ENCODE data around the gene ZNF718.

The ZNF718 gene

DNA sequence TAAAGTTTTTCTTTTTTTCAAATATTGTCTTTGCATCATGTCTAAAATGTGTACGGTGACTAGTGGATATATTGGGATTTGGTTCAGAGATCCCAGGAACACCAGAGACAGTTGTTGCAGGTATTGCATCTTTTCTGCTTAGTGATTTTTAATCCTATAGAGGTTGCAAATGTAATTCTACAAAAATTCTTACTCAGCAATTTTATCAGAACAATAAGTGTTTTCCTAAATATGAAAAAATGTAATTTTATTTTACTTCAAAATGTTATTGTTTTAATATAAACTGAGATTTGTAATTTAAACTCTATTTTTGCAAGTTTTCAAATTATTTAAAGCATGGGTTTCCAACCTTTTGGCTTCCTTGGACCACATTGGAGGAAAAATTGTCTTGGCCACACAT lies 8.2 kb downstream of the ZNF718 start:
- no peak overlapping the region for H3K9ac ChIP-seq (ENCODE audit: low read length)
- H3K23ac ChIP-seq (ENCODE audit: low read length), result no peak overlapping the region
- WGBS (ENCODE audit: extremely low coverage, insufficient coverage, low lambda C conversion rate), result no CpG with 5 or more reads among the region's 1 CpG
- no peak overlapping the region for H3K27ac ChIP-seq (ENCODE audit: low read depth, low read length)
- peaks cover 6% of the 10 kb centered on the region for H3K79me1 ChIP-seq (ENCODE audit: low read length)
- H3K79me2 ChIP-seq (ENCODE audit: control insufficient read depth, insufficient read depth, low read length), result peaks cover 26% of the 10 kb centered on the region
- no peak overlapping the region for H3K18ac ChIP-seq (ENCODE audit: low read length)
- H3K4ac ChIP-seq (ENCODE audit: low read depth, low read length), result no peak overlapping the region
- no peak overlapping the region for H2BK5ac ChIP-seq (ENCODE audit: low read length)
- H2BK15ac ChIP-seq (replicated peaks; ENCODE audit: low read depth), result no peak overlapping the region
- no peak overlapping the region for H2AK5ac ChIP-seq (ENCODE audit: low read length)
- no peak for DNase-seq
- no peak overlapping the region for H3K4me3 ChIP-seq (ENCODE audit: low read length)
- H4K8ac ChIP-seq (ENCODE audit: low read depth, low read length), result no peak overlapping the region
- no peak overlapping the region for H4K5ac ChIP-seq (ENCODE audit: low read length)
- H3K56ac ChIP-seq (ENCODE audit: low read length), result no peak overlapping the region
- H3K4me2 ChIP-seq (ENCODE audit: low read length), result no peak overlapping the region
- no peaks in the 10 kb centered on the region for H3K4me1 ChIP-seq (ENCODE audit: control insufficient read depth, low read depth, low read length)
- no peaks in the 10 kb centered on the region for H3K27me3 ChIP-seq (ENCODE audit: insufficient read depth, low read length, poor library complexity)
- peaks cover 1% of the 10 kb centered on the region for H3K36me3 ChIP-seq (ENCODE audit: control insufficient read depth, insufficient read depth, low read length)
- H2BK120ac ChIP-seq (ENCODE audit: low read depth, low read length), result no peak overlapping the region

GRCh38 chr4:138935-139334 lies 14.6 kb downstream of the ZNF718 start:
- no CpG with 5 or more reads among the region's 3 CpGs for WGBS (ENCODE audit: extremely low coverage, insufficient coverage, low lambda C conversion rate)
- no peak overlapping the region for H3K23ac ChIP-seq (ENCODE audit: low read length)

GRCh38 chr4:139691-140090 lies 15.4 kb downstream of the ZNF718 start:
- Histone ChIP-seq H3K4me3 (ENCODE audit: low read length) (no peak overlapping the region), H2BK5ac (ENCODE audit: low read length) (no peak overlapping the region), H3K18ac (ENCODE audit: low read length) (no peak overlapping the region), H2BK120ac (ENCODE audit: low read depth, low read length) (no peak overlapping the region), H2BK15ac (replicated peaks; ENCODE audit: low read depth) (no peak overlapping the region), H4K5ac (ENCODE audit: low read length) (no peak overlapping the region), H3K4me1 (ENCODE audit: control insufficient read depth, low read depth, low read length) (no peaks in the 10 kb centered on the region), H3K23ac (ENCODE audit: low read length) (no peak overlapping the region), H3K27me3 (ENCODE audit: insufficient read depth, low read length, poor library complexity) (no peaks in the 10 kb centered on the region), H3K4ac (ENCODE audit: low read depth, low read length) (no peak overlapping the region), H3K9ac (ENCODE audit: low read length) (no peak overlapping the region), H3K79me2 (ENCODE audit: control insufficient read depth, insufficient read depth, low read length) (peaks cover 29% of the 10 kb centered on the region), H3K27ac (ENCODE audit: low read depth, low read length) (no peak overlapping the region), H4K8ac (ENCODE audit: low read depth, low read length) (no peak overlapping the region), H2AK5ac (ENCODE audit: low read length) (no peak overlapping the region), H3K4me2 (ENCODE audit: low read length) (no peak overlapping the region), H3K79me1 (ENCODE audit: low read length) (peaks cover 6% of the 10 kb centered on the region), H3K36me3 (ENCODE audit: control insufficient read depth, insufficient read depth, low read length) (peaks cover 1% of the 10 kb centered on the region), H3K56ac (ENCODE audit: low read length) (no peak overlapping the region)
- DNase-seq, result peak; percentile 30
- no CpG with 5 or more reads among the region's 8 CpGs for WGBS (ENCODE audit: extremely low coverage, insufficient coverage, low lambda C conversion rate)

More at GRCh38 chr4:138935-139334, 14.6 kb downstream of the ZNF718 start:
- H2BK120ac ChIP-seq (ENCODE audit: low read depth, low read length), result no peak overlapping the region
- no peak overlapping the region for H2BK5ac ChIP-seq (ENCODE audit: low read length)
- no peak overlapping the region for H3K18ac ChIP-seq (ENCODE audit: low read length)
- no peak overlapping the region for H4K5ac ChIP-seq (ENCODE audit: low read length)
- H3K79me1 ChIP-seq (ENCODE audit: low read length), result peaks cover 6% of the 10 kb centered on the region
- H4K8ac ChIP-seq (ENCODE audit: low read depth, low read length), result no peak overlapping the region
- no peak overlapping the region for H3K4me3 ChIP-seq (ENCODE audit: low read length)
- H3K4me2 ChIP-seq (ENCODE audit: low read length), result no peak overlapping the region
- peaks cover 1% of the 10 kb centered on the region for H3K36me3 ChIP-seq (ENCODE audit: control insufficient read depth, insufficient read depth, low read length)
- H3K4me1 ChIP-seq (ENCODE audit: control insufficient read depth, low read depth, low read length), result no peaks in the 10 kb centered on the region
- no peak overlapping the region for H2BK15ac ChIP-seq (replicated peaks; ENCODE audit: low read depth)
- H3K9ac ChIP-seq (ENCODE audit: low read length), result no peak overlapping the region
- no peaks in the 10 kb centered on the region for H3K27me3 ChIP-seq (ENCODE audit: insufficient read depth, low read length, poor library complexity)
- H3K4ac ChIP-seq (ENCODE audit: low read depth, low read length), result no peak overlapping the region
- peaks cover 30% of the 10 kb centered on the region for H3K79me2 ChIP-seq (ENCODE audit: control insufficient read depth, insufficient read depth, low read length)
- DNase-seq, result no peak
- H3K56ac ChIP-seq (ENCODE audit: low read length), result no peak overlapping the region
- H3K27ac ChIP-seq (ENCODE audit: low read depth, low read length), result no peak overlapping the region
- no peak overlapping the region for H2AK5ac ChIP-seq (ENCODE audit: low read length)

- Histone ChIP-seq H3K4me2 (ENCODE audit: low read length) (no peak overlapping the region), H2BK120ac (ENCODE audit: low read depth, low read length) (no peak overlapping the region), H3K23ac (ENCODE audit: low read length) (no peak overlapping the region), H3K79me1 (ENCODE audit: low read length) (peaks cover 9% of the 10 kb centered on the region), H2AK5ac (ENCODE audit: low read length) (no peak overlapping the region), H3K27me3 (ENCODE audit: insufficient read depth, low read length, poor library complexity) (no peaks in the 10 kb centered on the region), H3K27ac (ENCODE audit: low read depth, low read length) (no peak overlapping the region), H3K56ac (ENCODE audit: low read length) (no peak overlapping the region), H3K4me1 (ENCODE audit: control insufficient read depth, low read depth, low read length) (no peaks in the 10 kb centered on the region), H3K18ac (ENCODE audit: low read length) (no peak overlapping the region), H4K5ac (ENCODE audit: low read length) (no peak overlapping the region), H2BK5ac (ENCODE audit: low read length) (no peak overlapping the region), H4K8ac (ENCODE audit: low read depth, low read length) (no peak overlapping the region), H3K4ac (ENCODE audit: low read depth, low read length) (no peak overlapping the region), H3K9ac (ENCODE audit: low read length) (no peak overlapping the region), H2BK15ac (replicated peaks; ENCODE audit: low read depth) (no peak overlapping the region), H3K79me2 (ENCODE audit: control insufficient read depth, insufficient read depth, low read length) (peaks cover 10% of the 10 kb centered on the region), H3K36me3 (ENCODE audit: control insufficient read depth, insufficient read depth, low read length) (peaks cover 3% of the 10 kb centered on the region), H3K4me3 (ENCODE audit: low read length) (no peak overlapping the region)
- WGBS (ENCODE audit: extremely low coverage, insufficient coverage, low lambda C conversion rate), result no CpG with 5 or more reads among the region's 1 CpG
- DNase-seq, result no peak
Measured at GRCh38 chr4:146621-147020, 22.3 kb downstream of the ZNF718 start.

- Histone ChIP-seq H2BK5ac (ENCODE audit: low read length) (no peak overlapping the region), H3K79me1 (ENCODE audit: low read length) (peaks cover 9% of the 10 kb centered on the region), H3K18ac (ENCODE audit: low read length) (no peak overlapping the region), H3K56ac (ENCODE audit: low read length) (no peak overlapping the region), H4K8ac (ENCODE audit: low read depth, low read length) (no peak overlapping the region), H3K4me2 (ENCODE audit: low read length) (no peak overlapping the region), H3K36me3 (ENCODE audit: control insufficient read depth, insufficient read depth, low read length) (peaks cover 3% of the 10 kb centered on the region), H3K27ac (ENCODE audit: low read depth, low read length) (no peak overlapping the region), H2BK15ac (replicated peaks; ENCODE audit: low read depth) (no peak overlapping the region), H2BK120ac (ENCODE audit: low read depth, low read length) (no peak overlapping the region), H3K4me1 (ENCODE audit: control insufficient read depth, low read depth, low read length) (no peaks in the 10 kb centered on the region), H3K9ac (ENCODE audit: low read length) (no peak overlapping the region), H2AK5ac (ENCODE audit: low read length) (no peak overlapping the region), H4K5ac (ENCODE audit: low read length) (no peak overlapping the region), H3K4me3 (ENCODE audit: low read length) (no peak overlapping the region), H3K23ac (ENCODE audit: low read length) (no peak overlapping the region), H3K4ac (ENCODE audit: low read depth, low read length) (no peak overlapping the region), H3K27me3 (ENCODE audit: insufficient read depth, low read length, poor library complexity) (no peaks in the 10 kb centered on the region), H3K79me2 (ENCODE audit: control insufficient read depth, insufficient read depth, low read length) (peaks cover 10% of the 10 kb centered on the region)
- WGBS (ENCODE audit: extremely low coverage, insufficient coverage, low lambda C conversion rate), result no CpG with 5 or more reads among the region's 4 CpGs
- DNase-seq, result no peak
Measured at GRCh38 chr4:147233-147632, 22.9 kb downstream of the ZNF718 start.

GRCh38 chr4:161496-162284 lies 37.4 kb downstream of the ZNF718 start:
- Histone ChIP-seq H3K4me1 (ENCODE audit: control insufficient read depth, low read depth, low read length) (no peaks in the 10 kb centered on the region), H3K27me3 (ENCODE audit: insufficient read depth, low read length, poor library complexity) (no peaks in the 10 kb centered on the region), H3K4me2 (ENCODE audit: low read length) (no peak overlapping the region), H3K27ac (ENCODE audit: low read depth, low read length) (no peak overlapping the region), H2BK15ac (replicated peaks; ENCODE audit: low read depth) (no peak overlapping the region), H3K18ac (ENCODE audit: low read length) (no peak overlapping the region), H4K8ac (ENCODE audit: low read depth, low read length) (no peak overlapping the region), H2BK120ac (ENCODE audit: low read depth, low read length) (no peak overlapping the region), H3K23ac (ENCODE audit: low read length) (no peak overlapping the region), H3K4ac (ENCODE audit: low read depth, low read length) (no peak overlapping the region), H3K79me1 (ENCODE audit: low read length) (no peaks in the 10 kb centered on the region), H2BK5ac (ENCODE audit: low read length) (no peak overlapping the region), H3K56ac (ENCODE audit: low read length) (no peak overlapping the region), H4K5ac (ENCODE audit: low read length) (no peak overlapping the region), H3K4me3 (ENCODE audit: low read length) (no peak overlapping the region), H3K36me3 (ENCODE audit: control insufficient read depth, insufficient read depth, low read length) (peaks cover 2% of the 10 kb centered on the region), H3K79me2 (ENCODE audit: control insufficient read depth, insufficient read depth, low read length) (no peaks in the 10 kb centered on the region), H3K9ac (ENCODE audit: low read length) (no peak overlapping the region), H2AK5ac (ENCODE audit: low read length) (no peak overlapping the region)
- peak; percentile 23 for DNase-seq
- WGBS (ENCODE audit: extremely low coverage, insufficient coverage, low lambda C conversion rate), result no CpG with 5 or more reads among the region's 4 CpGs

Data from mesendoderm (in vitro differentiated cells).